AG09309 (cell line): ENCODE data around the gene CCND3.

Experiments used
- DNase-seq: peaks from one replicate; pipeline ENCODE4 v3.0.0-alpha.2; 2010; ENCODE audit warnings: low read depth
- H3K4me3 ChIP-seq: 2 replicates; pipeline ENCODE4 v1.5.1; 2011; ENCODE audit warnings: mild to moderate bottlenecking, low read depth, low read length, moderate library complexity; ENCODE audit not compliant: control insufficient read depth
- TF ChIP-seq, protein P1 (sequence below): IDR thresholded peaks from 2 replicates; pipeline ENCODE4 v1.5.1; 2011; ENCODE audit warnings: mild to moderate bottlenecking, low read depth, low read length, inconsistent platforms; ENCODE audit not compliant: insufficient read depth, control insufficient read depth; ENCODE audit errors: missing control alignments

The CCND3 gene

DNA sequence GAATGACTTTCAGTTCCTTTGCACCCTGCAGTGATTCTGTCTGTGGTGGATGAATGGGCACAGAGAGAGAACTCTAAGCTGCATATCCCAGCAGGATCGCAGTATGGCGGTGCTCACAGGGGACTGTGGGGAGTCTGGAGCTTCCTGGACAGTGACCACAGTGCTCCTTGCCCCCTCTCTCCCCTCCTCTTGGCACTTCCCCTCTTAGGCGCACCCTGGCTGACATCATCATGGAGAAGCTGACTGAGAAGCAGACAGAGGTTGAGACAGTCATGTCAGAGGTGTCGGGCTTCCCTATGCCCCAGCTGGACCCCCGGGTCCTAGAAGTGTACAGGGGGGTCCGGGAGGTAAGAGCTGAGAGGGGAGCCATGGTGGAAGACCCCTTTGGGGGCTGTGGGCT, 11.7 kb downstream of the CCND3 start:
- H3K4me3 ChIP-seq = no peak overlapping the region
- DNase-seq = no peak
- TF ChIP-seq, protein P1, sequence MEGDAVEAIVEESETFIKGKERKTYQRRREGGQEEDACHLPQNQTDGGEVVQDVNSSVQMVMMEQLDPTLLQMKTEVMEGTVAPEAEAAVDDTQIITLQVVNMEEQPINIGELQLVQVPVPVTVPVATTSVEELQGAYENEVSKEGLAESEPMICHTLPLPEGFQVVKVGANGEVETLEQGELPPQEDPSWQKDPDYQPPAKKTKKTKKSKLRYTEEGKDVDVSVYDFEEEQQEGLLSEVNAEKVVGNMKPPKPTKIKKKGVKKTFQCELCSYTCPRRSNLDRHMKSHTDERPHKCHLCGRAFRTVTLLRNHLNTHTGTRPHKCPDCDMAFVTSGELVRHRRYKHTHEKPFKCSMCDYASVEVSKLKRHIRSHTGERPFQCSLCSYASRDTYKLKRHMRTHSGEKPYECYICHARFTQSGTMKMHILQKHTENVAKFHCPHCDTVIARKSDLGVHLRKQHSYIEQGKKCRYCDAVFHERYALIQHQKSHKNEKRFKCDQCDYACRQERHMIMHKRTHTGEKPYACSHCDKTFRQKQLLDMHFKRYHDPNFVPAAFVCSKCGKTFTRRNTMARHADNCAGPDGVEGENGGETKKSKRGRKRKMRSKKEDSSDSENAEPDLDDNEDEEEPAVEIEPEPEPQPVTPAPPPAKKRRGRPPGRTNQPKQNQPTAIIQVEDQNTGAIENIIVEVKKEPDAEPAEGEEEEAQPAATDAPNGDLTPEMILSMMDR = no peak

DNA sequence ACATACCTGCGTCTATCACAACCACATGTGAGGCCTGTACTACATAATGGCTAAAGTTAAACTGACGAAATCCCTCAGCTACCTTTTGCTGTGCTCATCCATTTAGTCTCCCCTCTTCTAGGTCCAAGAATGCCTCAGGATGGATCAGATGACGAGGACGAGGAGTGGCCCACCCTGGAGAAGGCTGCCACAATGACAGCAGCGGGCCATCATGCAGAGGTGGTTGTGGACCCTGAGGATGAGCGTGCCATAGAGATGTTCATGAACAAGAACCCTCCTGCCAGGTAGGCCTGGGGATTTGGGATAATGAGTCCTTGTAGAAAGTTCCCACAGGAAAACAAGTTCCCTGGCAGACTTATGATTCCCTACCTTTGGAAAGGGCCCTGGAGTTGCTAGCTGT, 14.4 kb downstream of the CCND3 start:
- TF ChIP-seq, protein P1 = no peak
- DNase-seq = no peak

DNA sequence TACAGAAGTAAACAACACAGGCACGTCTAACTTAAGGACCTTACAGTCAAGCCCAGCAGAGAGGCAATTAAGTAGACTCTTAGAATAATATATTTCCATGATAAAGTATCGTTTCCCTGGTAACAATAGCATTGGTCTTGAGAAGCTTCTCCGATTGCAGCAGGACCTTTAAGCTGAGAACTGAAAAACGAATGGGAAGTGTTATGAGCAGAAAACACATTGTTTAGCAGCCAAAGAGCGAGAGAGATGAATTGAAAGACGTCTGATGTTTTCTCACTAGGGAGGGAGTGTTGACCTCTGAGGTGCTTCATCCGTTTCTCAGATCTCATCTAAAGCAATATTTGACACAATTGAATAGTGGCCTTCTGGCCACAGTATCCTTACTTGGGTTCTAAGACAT, 19.5 kb downstream of the CCND3 start:
- peak overlapping the region; percentile 98 for H3K4me3 ChIP-seq
- DNase-seq = no peak
- TF ChIP-seq, protein P1 = no peak

More for the DNA sequence above, 14.4 kb downstream of the CCND3 start:
- H3K4me3 ChIP-seq = no peak overlapping the region

DNA sequence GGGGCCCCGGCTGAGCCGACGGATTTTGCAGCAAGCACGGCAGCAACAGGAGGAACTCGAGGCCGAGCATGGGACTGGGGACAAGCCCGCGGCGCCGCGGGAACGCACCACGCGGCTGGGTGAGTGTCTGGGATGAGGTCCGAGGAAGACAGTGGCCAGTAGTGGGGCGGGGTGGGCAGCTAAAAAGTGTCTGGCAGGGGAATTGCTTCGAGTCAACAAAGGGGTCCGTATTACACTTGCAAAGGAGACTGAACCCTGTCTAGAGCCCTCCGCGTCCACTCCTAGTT, 20.0 kb downstream of the CCND3 start:
- H3K4me3 ChIP-seq = peak overlapping the region; percentile 98
- no peak for DNase-seq
- TF ChIP-seq, protein P1 = no peak

GRCh38 chr6:41920921-41921711, 20.5 kb downstream of the CCND3 start, which contains the start of the genes BYSL and MED20:
Gene BYSL (plus strand): TSS chr6:41921499. CDS start chr6:41921563, 64 bp downstream.
Gene MED20 (minus strand): TSS chr6:41921139. CDS start chr6:41921018, 121 bp downstream.
- peak; percentile 73 for DNase-seq
- TF ChIP-seq, protein P1 = peak; percentile 95
- peak within 1 kb of the TSS; percentile 98 for H3K4me3 ChIP-seq

DNA sequence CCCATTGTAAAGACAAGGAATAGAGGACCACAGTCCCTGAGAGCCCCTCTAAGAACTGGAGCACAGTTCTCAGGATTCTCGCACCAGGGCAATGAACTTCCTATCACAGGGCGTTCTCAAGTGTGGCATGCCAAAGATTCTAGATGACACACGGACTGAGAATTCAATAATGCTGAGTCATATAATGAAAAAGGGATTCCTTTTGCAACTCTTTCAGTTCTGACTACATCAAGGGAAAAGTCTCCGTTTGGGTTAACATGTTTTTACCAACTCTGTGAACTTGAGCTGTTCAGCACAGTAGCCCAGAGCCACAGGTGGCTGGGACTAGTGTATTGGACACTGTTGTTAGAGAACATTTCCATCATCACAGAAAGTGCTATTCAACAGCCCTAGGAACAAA, 24.1 kb downstream of the CCND3 start:
- DNase-seq = peak; percentile 79
- no peak overlapping the region for H3K4me3 ChIP-seq
- TF ChIP-seq, protein P1 = no peak
